ENCODE measurements around the gene ABCB4.

- TF ChIP-seq CTCF (IDR thresholded peaks at IDR 0.05) (no peak), POLR2AphosphoS5 (IDR thresholded peaks at IDR 0.05) (no peak), POLR2A (IDR thresholded peaks at IDR 0.05) (no peak)
Observed at GRCh38 chr7:87512906-87513305, 37.4 kb upstream of the ABCB4 start.

Measured in prostate gland (tissue), 2 donors.